Ovary (tissue), 3 donors: ENCODE results near the gene GH2.
"Not testable (repeated sequence)": the region's sequence is repeated elsewhere in the genome, so short reads cannot be mapped to it uniquely, and the experiment has no call there.

Experiments
- CTCF ChIP-seq, 3 donors: fragments of 450-650 bp in 2 of 3; fragments of 200-600 bp in 1 of 3; IDR thresholded peaks; one replicate each; pipeline versions ENCODE4 v1.5.1 to v1.8.0; 2016 to 2022; ENCODE audit warnings: antibody characterized with exemption in 3 of 3, mild to moderate bottlenecking in 1 of 3
- EP300 ChIP-seq: sonication (generic); formaldehyde crosslinking; IDR thresholded peaks from one replicate; pipeline ENCODE4 v1.6.1; 2017; ENCODE audit warnings: antibody characterized with exemption
- POLR2A ChIP-seq: fragments of 450-650 bp; IDR thresholded peaks from one replicate; pipeline ENCODE4 v1.6.1; 2017; ENCODE audit warnings: antibody characterized with exemption, mild to moderate bottlenecking, moderate library complexity
- donor health status: DM: no; HTN: no; CAD: no.

GRCh38 chr17:63915753-63916152, 34.0 kb upstream of the GH2 start:
- not testable (repeated sequence) for TF ChIP-seq CTCF (IDR thresholded peaks at IDR 0.05); POLR2A; EP300
